ENCODE results near the gene DSCAM.

DSCAM gene

DNA sequence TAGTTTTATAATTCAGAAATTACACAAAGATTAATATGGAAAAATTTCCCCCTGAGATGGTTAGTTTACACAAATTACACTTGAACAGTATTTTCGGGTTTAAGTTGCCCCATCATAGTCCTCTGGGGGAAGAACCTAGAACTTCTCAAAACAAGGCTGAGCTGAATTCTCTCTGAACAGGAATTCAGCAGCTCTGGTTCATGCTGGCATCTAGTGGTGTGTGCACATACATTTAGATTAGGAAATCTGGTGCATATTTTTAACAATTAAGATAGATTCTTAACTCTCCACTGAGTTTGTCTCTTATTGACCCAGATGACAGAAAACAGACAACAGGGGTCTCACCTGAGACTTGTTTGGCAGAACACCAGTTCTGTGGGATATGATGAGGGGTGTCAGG is 410.7 kb downstream of the DSCAM start:
- DNase-seq: no peak

DNA sequence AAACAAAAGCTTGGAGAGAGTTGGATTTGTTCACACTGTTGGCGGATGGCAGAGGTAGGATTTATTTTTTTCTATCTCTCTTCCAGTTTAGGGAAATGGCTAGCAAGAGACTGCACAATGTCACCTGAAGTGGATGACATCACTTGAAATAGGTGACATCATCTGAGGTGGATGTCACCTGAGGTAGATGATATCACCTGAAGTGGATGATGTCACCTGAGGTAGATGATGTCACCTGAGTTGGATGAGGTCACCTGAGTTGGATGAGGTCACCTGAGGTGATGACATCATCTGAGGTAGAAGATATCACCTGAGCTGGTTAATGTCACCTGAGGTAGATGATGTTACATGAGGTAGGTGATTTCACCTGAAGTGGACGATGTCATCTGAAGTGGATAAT is 413.4 kb downstream of the DSCAM start:
- no peak for DNase-seq

DNA sequence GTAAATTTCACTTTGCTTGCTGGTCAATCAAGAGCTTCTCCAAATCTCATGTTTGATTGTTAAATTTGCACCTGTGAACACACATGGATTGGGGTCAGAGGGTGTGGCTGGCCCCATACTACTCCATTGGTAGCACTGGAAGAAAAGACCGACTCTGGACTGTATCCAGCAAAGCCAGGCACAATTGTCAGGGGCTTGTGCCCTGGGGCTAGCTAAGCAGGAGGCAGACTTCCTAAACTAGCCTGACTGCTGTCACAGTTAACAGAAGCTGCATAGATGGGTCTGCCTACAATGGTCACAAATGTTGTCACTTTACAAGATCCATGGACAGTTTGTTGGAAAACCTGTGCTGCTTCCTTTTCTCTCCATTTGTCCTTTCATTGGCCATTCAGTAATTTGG is 421.0 kb downstream of the DSCAM start:
- no peak for DNase-seq

DNA sequence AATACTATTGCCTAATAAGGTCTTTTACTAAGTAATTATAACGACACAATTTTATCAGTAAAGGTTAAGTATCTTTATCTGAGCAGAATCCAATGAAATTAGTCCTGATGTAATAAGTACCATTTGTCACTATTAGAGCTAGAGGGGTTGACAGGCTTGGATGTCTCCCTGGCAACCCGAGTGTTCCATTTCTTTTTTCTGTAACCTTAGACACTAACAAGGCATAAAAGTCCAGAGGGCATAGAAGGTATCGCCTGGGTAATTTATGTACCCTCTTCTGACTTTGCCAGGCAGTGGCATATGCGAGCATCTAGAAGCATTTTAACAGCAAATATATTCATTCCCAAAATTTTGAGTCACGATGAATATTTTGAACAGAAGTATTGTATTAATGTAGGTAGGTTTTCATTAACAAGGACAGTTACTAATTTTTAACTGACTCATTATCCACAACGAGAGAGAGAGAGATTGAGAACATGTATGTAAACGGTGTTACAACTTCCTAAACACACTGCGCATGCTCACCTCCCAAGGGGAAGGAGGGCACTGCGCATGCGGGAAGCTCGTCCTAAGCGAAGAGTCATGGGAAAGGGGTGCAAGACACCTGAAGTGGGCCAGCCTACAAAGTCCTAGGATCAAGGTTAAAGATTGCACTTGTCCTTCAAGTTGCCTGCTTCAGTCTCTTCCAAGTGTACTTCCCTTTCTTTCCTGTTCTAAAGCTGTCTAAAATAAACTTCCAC is 423.9 kb downstream of the DSCAM start:
- no peak for DNase-seq

- DNase-seq: no peak
Observed at GRCh38 chr21:40421121-40421520, 425.8 kb downstream of the DSCAM start.

GRCh38 chr21:40416572-40416971 is 430.4 kb downstream of the DSCAM start:
- DNase-seq: no peak

- no peak for DNase-seq
Observed at GRCh38 chr21:40408561-40408960, 438.4 kb downstream of the DSCAM start.

- no peak for DNase-seq
Observed at GRCh38 chr21:40404396-40404800, 442.6 kb downstream of the DSCAM start.

DNA sequence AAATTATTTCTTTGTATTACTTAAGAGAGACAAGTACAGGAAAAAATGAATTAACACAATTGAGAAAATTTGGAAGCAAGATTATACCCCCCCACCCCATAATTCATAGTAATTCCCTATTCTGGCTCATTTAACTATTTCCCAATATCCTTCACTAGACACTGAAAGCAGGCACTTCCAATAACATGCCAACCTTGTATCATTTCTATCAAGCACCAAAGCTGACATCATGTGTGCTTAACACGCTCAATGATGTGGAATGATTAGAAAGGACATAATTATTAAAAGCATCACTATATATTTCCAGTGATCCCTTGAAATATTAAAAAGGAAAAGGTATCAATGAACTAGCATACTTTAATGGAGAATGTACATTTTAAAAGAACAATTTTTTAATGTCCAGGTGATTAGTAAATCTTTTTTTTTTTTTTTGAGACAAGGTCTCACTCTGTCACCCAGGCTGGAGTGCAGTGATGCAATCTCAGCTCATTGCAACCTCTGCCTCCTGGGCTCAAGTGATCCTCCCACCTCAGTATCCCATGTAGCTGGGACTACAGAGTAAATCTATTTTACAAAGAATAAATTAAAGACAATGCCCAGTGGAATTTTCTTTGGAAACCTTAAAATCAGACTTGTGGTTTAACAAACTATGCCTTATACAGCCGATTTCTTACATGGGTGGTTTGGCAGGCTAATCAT is 443.9 kb downstream of the DSCAM start:
- no peak for DNase-seq

DNA sequence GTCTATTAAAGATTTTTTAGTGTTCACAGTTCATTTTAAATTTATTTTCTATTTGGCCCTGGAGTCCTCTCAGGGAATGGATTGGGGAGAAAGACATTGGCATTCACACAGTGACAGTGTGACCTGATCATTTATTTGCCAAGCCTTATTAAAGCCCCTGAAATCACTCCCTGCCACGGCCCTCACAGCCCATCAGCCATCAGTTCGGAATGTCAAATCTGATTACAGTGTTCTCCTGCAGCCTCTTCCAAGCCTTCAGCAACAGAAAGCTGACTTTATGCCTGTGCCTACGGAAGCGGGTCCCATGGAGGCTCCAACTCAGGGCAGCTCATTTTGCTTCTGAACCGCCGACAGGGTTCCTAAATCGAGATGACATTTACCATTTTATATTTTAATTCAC is 451.2 kb downstream of the DSCAM start:
- no peak for DNase-seq

GRCh38 chr21:40393066-40393465 is 453.9 kb downstream of the DSCAM start:
- no peak for DNase-seq

GRCh38 chr21:40388046-40388445 is 458.9 kb downstream of the DSCAM start:
- DNase-seq: no peak

- DNase-seq: no peak
Observed at GRCh38 chr21:40386981-40387747, 459.8 kb downstream of the DSCAM start.

- no peak for DNase-seq
Observed at GRCh38 chr21:40386294-40386911, 460.6 kb downstream of the DSCAM start.

DNA sequence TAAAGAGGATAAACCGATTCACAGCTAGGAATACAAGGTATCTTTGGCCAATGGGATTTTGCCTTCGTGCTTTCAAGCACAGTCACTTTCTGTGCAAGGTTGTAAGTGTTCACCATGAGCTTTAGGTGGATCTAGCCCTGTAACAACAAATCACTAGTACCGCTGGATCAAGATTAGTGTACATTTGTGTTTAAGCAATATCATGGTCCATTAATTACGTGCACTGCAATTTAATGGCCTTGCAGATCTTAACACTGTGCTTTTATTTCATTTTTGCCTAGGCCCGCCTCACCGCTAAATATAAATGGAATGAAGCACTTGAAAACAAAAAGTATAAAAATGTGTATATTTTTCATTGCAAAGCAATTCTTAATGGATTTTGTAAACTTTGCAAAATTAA is 461.1 kb downstream of the DSCAM start:
- no peak for DNase-seq

- DNase-seq: no peak
Observed at GRCh38 chr21:40383951-40384350, 463.0 kb downstream of the DSCAM start.

DNA sequence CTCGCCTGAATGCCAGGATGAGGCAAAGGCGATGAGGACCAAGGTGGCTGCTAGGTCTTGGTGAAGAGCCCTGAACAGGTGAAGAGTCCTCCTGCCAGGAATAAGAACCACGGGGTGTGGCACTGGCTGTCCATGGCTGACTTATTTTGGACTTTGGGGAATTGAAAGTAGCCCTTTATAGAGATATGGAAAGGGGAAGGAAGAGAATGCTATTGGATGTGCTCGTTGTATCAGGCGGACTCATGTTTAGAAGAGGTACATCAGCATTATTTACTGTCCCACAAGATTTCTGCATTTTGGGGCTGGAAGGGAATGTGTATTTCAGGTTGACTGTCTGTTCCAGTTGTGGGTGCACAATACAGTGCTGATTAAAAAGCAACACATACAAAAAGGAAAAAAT is 465.8 kb downstream of the DSCAM start:
- DNase-seq: no peak

GRCh38 chr21:40379881-40380810 is 466.8 kb downstream of the DSCAM start:
- DNase-seq: no peak

GRCh38 chr21:40377135-40377534 is 469.8 kb downstream of the DSCAM start:
- no peak for DNase-seq

DNA sequence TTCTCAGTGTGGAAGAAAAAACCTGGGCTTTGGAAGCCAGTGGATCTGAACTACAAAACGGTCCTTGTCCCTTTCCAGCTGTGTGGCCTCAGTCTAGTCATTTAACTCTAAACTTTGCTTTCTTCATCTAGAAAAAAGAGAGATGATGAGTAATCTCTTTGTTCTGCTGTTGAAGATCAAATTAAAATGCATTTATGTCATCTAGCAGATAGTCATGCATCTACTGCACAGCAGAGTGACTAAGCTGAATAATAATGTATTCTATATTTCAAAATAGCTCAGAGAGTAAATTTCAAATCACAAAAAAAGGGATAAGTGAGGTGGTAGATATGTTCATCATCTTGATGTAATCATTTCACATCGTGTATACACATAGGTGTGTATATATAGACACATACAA is 473.2 kb downstream of the DSCAM start:
- DNase-seq: no peak

DNA sequence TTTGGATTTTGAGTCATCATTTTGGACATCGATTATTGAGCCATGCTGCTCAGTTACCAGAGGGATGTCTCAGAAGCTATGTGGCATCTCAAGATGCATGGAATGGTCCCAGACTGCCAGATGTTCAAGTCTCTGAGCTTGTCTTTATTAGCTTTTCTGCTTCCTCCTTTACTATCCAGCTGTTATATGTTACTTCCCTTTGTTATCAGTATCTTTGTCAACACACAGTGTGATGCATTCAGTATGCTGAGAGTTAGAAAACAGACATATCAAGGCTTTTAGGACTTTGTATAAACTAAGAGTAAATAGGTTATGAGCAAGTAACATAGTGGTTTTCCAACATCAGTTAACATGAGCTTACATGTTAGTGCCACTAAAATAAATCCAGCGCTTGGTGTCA is 474.5 kb downstream of the DSCAM start:
- no peak for DNase-seq

GRCh38 chr21:40371329-40371728 is 475.6 kb downstream of the DSCAM start:
- DNase-seq: no peak

Data from CD4-positive, alpha-beta T cell treated with Interleukin-10 for 1 hour (primary cell).